Fibroblast of lung (primary cell): ENCODE measurements around the gene CCDC122. TPM values are rescaled to one million over a fixed set of nuclear protein-coding genes. Genes with fewer than 3 reads are reported as not detected.
"Not testable (repeated sequence)": the region's sequence is repeated elsewhere in the genome, so short reads cannot be mapped to it uniquely, and the experiment has no call there.

Experiments
- DNase-seq, 2 donors: peaks; one replicate each; pipeline versions ENCODE4 v3.0.0 to v3.0.0-alpha.2; 2010; ENCODE audit warnings: low read depth in 2 of 2
- H2AFZ ChIP-seq: 2 replicates; pipeline ENCODE4 v1.5.1; 2012; ENCODE audit warnings: low read length, control low read depth, inconsistent platforms
- H3K27ac ChIP-seq: 2 replicates; pipeline ENCODE4 v1.5.1; 2011; ENCODE audit warnings: low read length, control low read depth; ENCODE audit not compliant: insufficient read depth
- H3K27me3 ChIP-seq: 2 replicates; pipeline ENCODE4 v1.5.1; 2011; ENCODE audit warnings: mild to moderate bottlenecking, low read length; ENCODE audit not compliant: control insufficient read depth, insufficient read depth
- H3K36me3 ChIP-seq: 2 replicates; pipeline ENCODE4 v1.5.1; 2011; ENCODE audit warnings: low read length; ENCODE audit not compliant: control insufficient read depth, insufficient read depth
- H3K4me1 ChIP-seq: 2 replicates; pipeline ENCODE4 v1.5.1; 2011; ENCODE audit warnings: low read length; ENCODE audit not compliant: control insufficient read depth, insufficient read depth; ENCODE audit errors: extremely low read depth
- H3K4me2 ChIP-seq: 2 replicates; pipeline ENCODE4 v1.5.1; 2011; ENCODE audit warnings: low read length, control low read depth; ENCODE audit not compliant: insufficient read depth; ENCODE audit errors: extremely low read depth
- H3K4me3 ChIP-seq, 4 experiments: fragments of 200-600 bp in 1 of 4; sonication (generic) in 1 of 4; replicated peaks in 1 of 4; 2 replicates each; pipeline ENCODE4 v1.5.1; 2011 to 2016; ENCODE audit warnings: low read length in 4 of 4, low read depth in 3 of 4, mild to moderate bottlenecking in 3 of 4, control low read depth in 2 of 4, inconsistent platforms in 1 of 4, mixed read lengths in 1 of 4; ENCODE audit not compliant: insufficient read depth in 1 of 4; ENCODE audit errors: control extremely low read depth in 1 of 4
- H3K79me2 ChIP-seq: 2 replicates; pipeline ENCODE4 v1.5.1; 2012; ENCODE audit warnings: mild to moderate bottlenecking, low read length, inconsistent platforms; ENCODE audit not compliant: control insufficient read depth, insufficient read depth
- H3K9ac ChIP-seq: 2 replicates; pipeline ENCODE4 v1.5.1; 2011; ENCODE audit warnings: mild to moderate bottlenecking, low read length, control low read depth; ENCODE audit not compliant: insufficient read depth
- H3K9me3 ChIP-seq: 2 replicates; pipeline ENCODE4 v1.5.1; 2012; ENCODE audit warnings: low read depth, low read length; ENCODE audit not compliant: control insufficient read depth, insufficient read depth
- H4K20me1 ChIP-seq: 2 replicates; pipeline ENCODE4 v1.5.1; 2011; ENCODE audit warnings: low read length; ENCODE audit not compliant: control insufficient read depth, insufficient read depth; ENCODE audit errors: extremely low read depth
- CTCF ChIP-seq, 2 donors: IDR thresholded peaks in 1 of 2; conservative IDR thresholded peaks in 1 of 2; 1 replicate in 1 of 2; 2 replicates in 1 of 2; pipeline ENCODE4 v1.5.1; 2011 to 2012; ENCODE audit warnings: low read length in 2 of 2, control low read depth in 1 of 2, inconsistent platforms in 1 of 2, low read depth in 1 of 2, mild to moderate bottlenecking in 1 of 2
- EZH2 ChIP-seq: IDR thresholded peaks from 2 replicates; pipeline ENCODE4 v1.5.1; 2012; ENCODE audit warnings: low read length, control low read depth, mild to moderate bottlenecking; ENCODE audit errors: missing control alignments
- polyA plus RNA-seq, 2 donors: library from polyadenylated mRNA; depleted of rRNA in 1 of 2; stranded (reverse) in 1 of 2; unstranded in 1 of 2; fragments of >200 nt; gene quantifications; 2 replicates each; pipeline ENCODE4 v1.2.1, GENCODE V29; 2011 to 2012; ENCODE audit warnings: missing spikeins in 1 of 2
- total RNA-seq: library from RNA; depleted of rRNA; stranded (reverse); fragments of >200 nt; gene quantifications from 2 replicates; pipeline ENCODE4 v1.2.1, GENCODE V29; 2014

Gene CCDC122
- total and polyA plus RNA-seq, 2 donors (not counting 1 experiment from before 2014, with no cell fraction given): 2.0 to 6.8 TPM

- no peak for TF ChIP-seq EZH2
- no peak for TF ChIP-seq CTCF (conservative IDR thresholded peaks at IDR 0.05 in 1 of 2, IDR thresholded peaks at IDR 0.05 in 1 of 2; ENCODE audit: low read depth in 1 of 2, low read length in 2 of 2)
- H3K27ac ChIP-seq: no peak overlapping the region
Observed at GRCh38 chr13:43831088-43831487, 48.5 kb downstream of the CCDC122 start.

GRCh38 chr13:43830497-43830881 is 49.1 kb downstream of the CCDC122 start:
- no peaks in the 10 kb centered on the region for H3K27me3 ChIP-seq
- TF ChIP-seq EZH2 (no peak), CTCF (conservative IDR thresholded peaks at IDR 0.05 in 1 of 2, IDR thresholded peaks at IDR 0.05 in 1 of 2; ENCODE audit: low read depth in 1 of 2, low read length in 2 of 2) (no peak)
- H3K4me3 ChIP-seq: no peak overlapping the region
- H3K9me3 ChIP-seq: no peaks in the 10 kb centered on the region
- no peak overlapping the region for H3K4me2 ChIP-seq
- H3K9ac ChIP-seq: no peak overlapping the region
- no peaks in the 10 kb centered on the region for H3K79me2 ChIP-seq
- no peak overlapping the region for H3K27ac ChIP-seq
- no peak overlapping the region for H2AFZ ChIP-seq
- no peaks in the 10 kb centered on the region for H3K4me1 ChIP-seq
- peak; percentile 82 to 83 for DNase-seq
- no peaks in the 10 kb centered on the region for H3K36me3 ChIP-seq
- no peaks in the 10 kb centered on the region for H4K20me1 ChIP-seq

More at GRCh38 chr13:43831088-43831487, 48.5 kb downstream of the CCDC122 start:
- H3K36me3 ChIP-seq: no peaks in the 10 kb centered on the region
- no peaks in the 10 kb centered on the region for H3K79me2 ChIP-seq
- no peaks in the 10 kb centered on the region for H3K9me3 ChIP-seq
- H3K4me1 ChIP-seq: no peaks in the 10 kb centered on the region
- no peaks in the 10 kb centered on the region for H3K27me3 ChIP-seq
- no peak overlapping the region for H3K9ac ChIP-seq
- no peak overlapping the region for H3K4me2 ChIP-seq
- H4K20me1 ChIP-seq: no peaks in the 10 kb centered on the region
- DNase-seq: peak; percentile 55 to 72
- H3K4me3 ChIP-seq: no peak overlapping the region
- no peak overlapping the region for H2AFZ ChIP-seq

- H2AFZ ChIP-seq, H3K4me1 ChIP-seq, H3K36me3 ChIP-seq, H3K27ac ChIP-seq, H3K9ac ChIP-seq, H3K4me2 ChIP-seq, H3K27me3 ChIP-seq, H3K9me3 ChIP-seq, H4K20me1 ChIP-seq, H3K4me3 ChIP-seq, H3K79me2 ChIP-seq: not testable (repeated sequence)
- peak in 1 of 2 donors; percentile 68 for DNase-seq
Observed at GRCh38 chr13:43824656-43825055, 54.9 kb downstream of the CCDC122 start.
